ENCODE data around the gene OR10K2.
"Not testable (repeated sequence)": the region's sequence is repeated elsewhere in the genome, so short reads cannot be mapped to it uniquely, and the experiment has no call there.

The OR10K2 gene

GRCh38 chr1:158417586-158417985 lies 8.5 kb downstream of the OR10K2 start:
- Histone ChIP-seq H3K79me2 (ENCODE audit: control insufficient read depth, insufficient read depth, low read length, unreplicated experiment) (no peaks in the 10 kb centered on the region), H2AFZ (ENCODE audit: low read length, unreplicated experiment) (no peak overlapping the region), H3K27ac (ENCODE audit: low read depth, low read length) (no peak overlapping the region), H3K36me3 (ENCODE audit: insufficient read depth, low read length) (no peaks in the 10 kb centered on the region), H3K4me1 (ENCODE audit: control insufficient read depth, insufficient read depth, low read length, unreplicated experiment) (no peaks in the 10 kb centered on the region), H3K27me3 (ENCODE audit: insufficient read depth, low read length) (no peaks in the 10 kb centered on the region), H3K4me3 (ENCODE audit: low read depth, low read length) (no peak overlapping the region)

DNA sequence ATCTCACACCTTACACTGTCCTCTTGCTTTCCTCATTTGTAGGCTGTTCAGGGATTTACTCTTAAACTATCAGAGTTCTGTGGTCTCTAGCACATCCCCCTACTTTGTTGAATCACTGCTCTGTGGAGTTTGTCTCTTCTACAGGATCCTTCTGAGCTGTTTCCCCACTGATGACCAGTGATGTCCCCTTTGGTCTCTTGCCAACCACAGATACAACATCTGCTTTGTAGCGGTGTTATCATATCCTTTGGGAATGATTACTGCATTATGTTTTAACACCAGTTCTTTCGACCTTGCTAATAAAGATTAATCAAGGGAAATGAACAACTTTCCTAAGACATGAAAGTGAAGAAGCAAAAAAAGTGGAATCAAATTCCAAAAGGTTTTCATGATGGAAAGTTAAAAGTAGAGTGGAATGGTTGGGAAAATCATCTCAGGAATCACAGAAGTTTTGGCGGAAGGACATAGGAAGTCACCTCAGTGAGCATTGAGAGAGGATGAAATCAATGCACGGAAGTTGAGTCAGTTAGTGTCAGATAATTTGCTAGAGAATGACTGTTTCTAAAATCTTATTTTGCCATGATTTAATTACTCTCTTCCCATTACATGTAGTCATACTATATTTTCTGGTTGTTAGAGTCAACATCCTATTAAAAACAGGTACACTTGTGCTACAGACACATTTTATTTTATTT lies 11.2 kb downstream of the OR10K2 start:
- Histone ChIP-seq H3K79me2 (ENCODE audit: control insufficient read depth, insufficient read depth, low read length, unreplicated experiment) (no peaks in the 10 kb centered on the region), H3K4me1 (ENCODE audit: control insufficient read depth, insufficient read depth, low read length, unreplicated experiment) (no peaks in the 10 kb centered on the region), H3K4me3 (ENCODE audit: low read depth, low read length) (no peak overlapping the region), H3K36me3 (ENCODE audit: insufficient read depth, low read length) (no peaks in the 10 kb centered on the region), H2AFZ (ENCODE audit: low read length, unreplicated experiment) (no peak overlapping the region), H3K27ac (ENCODE audit: low read depth, low read length) (no peak overlapping the region), H3K27me3 (ENCODE audit: insufficient read depth, low read length) (no peaks in the 10 kb centered on the region)

- H2AFZ ChIP-seq (ENCODE audit: low read length, unreplicated experiment) = no peak overlapping the region
- H3K79me2 ChIP-seq (ENCODE audit: control insufficient read depth, insufficient read depth, low read length, unreplicated experiment) = no peaks in the 10 kb centered on the region
- no peak overlapping the region for H3K27ac ChIP-seq (ENCODE audit: low read depth, low read length)
- H3K27me3 ChIP-seq (ENCODE audit: insufficient read depth, low read length) = no peaks in the 10 kb centered on the region
- no peak overlapping the region for H3K4me3 ChIP-seq (ENCODE audit: low read depth, low read length)
- no peaks in the 10 kb centered on the region for H3K36me3 ChIP-seq (ENCODE audit: insufficient read depth, low read length)
- H3K4me1 ChIP-seq (ENCODE audit: control insufficient read depth, insufficient read depth, low read length, unreplicated experiment) = no peaks in the 10 kb centered on the region
Measured at GRCh38 chr1:158407092-158407491, 18.9 kb downstream of the OR10K2 start.

- H3K4me1 ChIP-seq (ENCODE audit: control insufficient read depth, insufficient read depth, low read length, unreplicated experiment) = no peaks in the 10 kb centered on the region
- no peaks in the 10 kb centered on the region for H3K36me3 ChIP-seq (ENCODE audit: insufficient read depth, low read length)
- H2AFZ ChIP-seq (ENCODE audit: low read length, unreplicated experiment) = no peak overlapping the region
- no peaks in the 10 kb centered on the region for H3K27me3 ChIP-seq (ENCODE audit: insufficient read depth, low read length)
- H3K27ac ChIP-seq (ENCODE audit: low read depth, low read length) = no peak overlapping the region
- no peak overlapping the region for H3K4me3 ChIP-seq (ENCODE audit: low read depth, low read length)
- H3K79me2 ChIP-seq (ENCODE audit: control insufficient read depth, insufficient read depth, low read length, unreplicated experiment) = no peaks in the 10 kb centered on the region
Measured at GRCh38 chr1:158400871-158401270, 25.2 kb downstream of the OR10K2 start.

DNA sequence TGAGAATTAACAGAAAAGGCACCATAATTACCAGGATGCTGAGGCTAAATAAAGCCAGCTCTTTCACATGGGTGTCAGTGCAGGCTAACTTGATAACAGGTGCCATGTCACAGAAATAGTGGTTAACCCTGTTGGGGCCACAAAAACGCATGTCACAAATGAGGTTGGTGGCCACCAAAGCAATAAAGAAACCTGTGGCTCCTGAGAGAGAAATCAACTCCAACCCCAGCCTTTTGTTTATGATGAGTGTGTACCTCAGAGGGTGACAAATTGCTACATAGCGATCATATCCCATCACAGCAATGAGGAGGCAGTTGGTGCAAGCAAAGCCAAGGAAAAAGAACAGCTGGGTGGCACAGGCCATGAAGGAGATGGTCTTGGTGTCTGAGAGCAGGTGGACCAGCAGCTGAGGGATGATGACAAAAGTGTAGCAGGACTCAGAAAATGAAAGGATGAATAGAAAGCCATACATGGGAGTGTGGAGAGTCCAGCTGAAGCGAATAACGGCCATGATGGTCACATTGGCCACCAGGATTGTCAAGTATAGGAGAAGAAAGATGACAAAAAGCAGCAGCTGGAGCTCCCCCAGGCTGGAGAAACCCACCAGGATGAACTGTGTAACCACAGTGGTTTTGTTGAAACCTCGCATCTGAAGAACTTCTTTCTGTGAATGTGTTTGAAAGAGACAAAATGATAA lies 27.1 kb downstream of the OR10K2 start, which contains the start of gene OR10T2:
Gene OR10T2, minus strand, starts transcription at position 649 of the 697 bp plus-strand sequence. Its CDS starts 0 bp downstream, at position 649.
- Histone ChIP-seq H2AFZ (ENCODE audit: low read length, unreplicated experiment) (no peak within 1 kb of the TSS), H3K79me2 (ENCODE audit: control insufficient read depth, insufficient read depth, low read length, unreplicated experiment) (no peaks in the 10 kb centered on the region), H3K27ac (ENCODE audit: low read depth, low read length) (no peak within 1 kb of the TSS), H3K36me3 (ENCODE audit: insufficient read depth, low read length) (no peaks in the 10 kb centered on the region), H3K4me1 (ENCODE audit: control insufficient read depth, insufficient read depth, low read length, unreplicated experiment) (no peaks in the 10 kb centered on the region), H3K27me3 (ENCODE audit: insufficient read depth, low read length) (no peaks in the 10 kb centered on the region), H3K4me3 (ENCODE audit: low read depth, low read length) (no peak within 1 kb of the TSS)

DNA sequence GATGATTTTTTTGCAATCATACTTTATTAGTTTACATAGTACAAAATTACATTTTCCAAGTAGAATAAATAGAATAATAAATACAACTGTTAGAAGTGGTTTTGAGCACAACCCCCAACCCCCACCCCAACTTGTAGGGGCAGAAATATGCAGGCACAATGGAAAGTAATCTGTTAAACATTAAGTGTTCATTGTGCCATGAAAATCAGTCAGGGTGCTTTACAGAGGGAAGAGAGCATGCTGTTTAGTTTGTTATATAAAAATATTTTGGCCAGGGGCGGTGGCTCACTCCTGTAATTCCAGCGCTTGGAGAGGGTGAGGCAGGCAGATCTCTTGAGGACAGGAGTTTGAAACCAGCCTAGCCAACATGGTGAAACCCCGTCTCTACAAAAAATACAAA lies 29.4 kb downstream of the OR10K2 start:
- Histone ChIP-seq H3K4me1 (ENCODE audit: control insufficient read depth, insufficient read depth, low read length, unreplicated experiment) (no peaks in the 10 kb centered on the region), H3K27me3 (ENCODE audit: insufficient read depth, low read length) (no peaks in the 10 kb centered on the region), H3K4me3 (ENCODE audit: low read depth, low read length) (no peak overlapping the region), H2AFZ (ENCODE audit: low read length, unreplicated experiment) (no peak overlapping the region), H3K27ac (ENCODE audit: low read depth, low read length) (no peak overlapping the region), H3K79me2 (ENCODE audit: control insufficient read depth, insufficient read depth, low read length, unreplicated experiment) (no peaks in the 10 kb centered on the region), H3K36me3 (ENCODE audit: insufficient read depth, low read length) (no peaks in the 10 kb centered on the region)

DNA sequence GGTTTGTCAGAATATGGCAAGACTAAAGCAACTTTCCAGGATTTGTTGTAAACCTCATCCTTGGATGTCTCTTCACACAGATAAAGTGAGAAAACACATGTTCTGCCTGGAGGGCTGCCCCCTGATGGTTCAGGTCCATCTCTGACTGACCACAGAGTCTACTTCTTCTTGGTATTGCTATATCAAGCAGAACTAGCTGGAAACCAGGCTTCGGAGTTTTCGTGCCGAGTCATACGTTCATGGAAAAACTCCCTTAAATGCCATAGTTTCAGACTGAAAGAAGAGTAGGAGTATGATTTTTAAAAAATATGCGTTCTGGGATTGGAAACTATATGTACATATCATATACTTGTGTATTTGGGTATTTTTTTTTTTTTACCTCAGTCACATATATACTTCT lies 32.6 kb downstream of the OR10K2 start:
- Histone ChIP-seq H3K36me3 (ENCODE audit: insufficient read depth, low read length) (no peaks in the 10 kb centered on the region), H3K27me3 (ENCODE audit: insufficient read depth, low read length) (no peaks in the 10 kb centered on the region), H3K79me2 (ENCODE audit: control insufficient read depth, insufficient read depth, low read length, unreplicated experiment) (no peaks in the 10 kb centered on the region), H2AFZ (ENCODE audit: low read length, unreplicated experiment) (no peak overlapping the region), H3K4me3 (ENCODE audit: low read depth, low read length) (no peak overlapping the region), H3K4me1 (ENCODE audit: control insufficient read depth, insufficient read depth, low read length, unreplicated experiment) (no peaks in the 10 kb centered on the region), H3K27ac (ENCODE audit: low read depth, low read length) (no peak overlapping the region)

- Histone ChIP-seq H3K27ac (ENCODE audit: low read depth, low read length) (no peak overlapping the region), H3K79me2 (ENCODE audit: control insufficient read depth, insufficient read depth, low read length, unreplicated experiment) (no peaks in the 10 kb centered on the region), H3K27me3 (ENCODE audit: insufficient read depth, low read length) (no peaks in the 10 kb centered on the region), H3K36me3 (ENCODE audit: insufficient read depth, low read length) (no peaks in the 10 kb centered on the region), H3K4me1 (ENCODE audit: control insufficient read depth, insufficient read depth, low read length, unreplicated experiment) (no peaks in the 10 kb centered on the region), H2AFZ (ENCODE audit: low read length, unreplicated experiment) (no peak overlapping the region), H3K4me3 (ENCODE audit: low read depth, low read length) (no peak overlapping the region)
Measured at GRCh38 chr1:158391099-158391498, 34.9 kb downstream of the OR10K2 start.

GRCh38 chr1:158390331-158390730 lies 35.7 kb downstream of the OR10K2 start:
- no peaks in the 10 kb centered on the region for H3K36me3 ChIP-seq (ENCODE audit: insufficient read depth, low read length)
- no peaks in the 10 kb centered on the region for H3K27me3 ChIP-seq (ENCODE audit: insufficient read depth, low read length)
- no peak overlapping the region for H3K4me3 ChIP-seq (ENCODE audit: low read depth, low read length)
- no peak overlapping the region for H3K27ac ChIP-seq (ENCODE audit: low read depth, low read length)
- H3K79me2 ChIP-seq (ENCODE audit: control insufficient read depth, insufficient read depth, low read length, unreplicated experiment) = no peaks in the 10 kb centered on the region
- no peak overlapping the region for H2AFZ ChIP-seq (ENCODE audit: low read length, unreplicated experiment)
- H3K4me1 ChIP-seq (ENCODE audit: control insufficient read depth, insufficient read depth, low read length, unreplicated experiment) = no peaks in the 10 kb centered on the region

DNA sequence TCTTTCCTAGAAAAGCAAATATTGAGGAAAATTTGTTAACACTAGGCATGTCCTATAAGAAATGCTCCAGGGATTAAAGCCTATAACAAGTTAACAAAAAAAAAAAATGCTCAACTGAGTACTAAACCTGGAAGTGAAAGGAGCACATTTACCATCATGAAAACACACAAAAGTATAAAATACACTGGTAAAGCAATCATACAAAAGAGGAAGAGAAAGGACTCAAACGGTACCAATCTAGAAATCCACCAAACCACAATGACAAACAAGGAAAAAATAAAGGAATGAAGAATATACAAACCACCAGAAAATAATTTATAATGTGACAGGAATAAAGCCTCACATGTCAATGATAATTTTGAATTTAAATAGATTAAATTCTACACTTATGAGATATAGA lies 51.2 kb downstream of the OR10K2 start:
- H3K27me3 ChIP-seq (ENCODE audit: insufficient read depth, low read length) = no peaks in the 10 kb centered on the region
- no peak overlapping the region for H3K27ac ChIP-seq (ENCODE audit: low read depth, low read length)
- no peak overlapping the region for H3K4me3 ChIP-seq (ENCODE audit: low read depth, low read length)
- H3K4me1 ChIP-seq (ENCODE audit: control insufficient read depth, insufficient read depth, low read length, unreplicated experiment) = no peaks in the 10 kb centered on the region
- H3K36me3 ChIP-seq (ENCODE audit: insufficient read depth, low read length) = no peaks in the 10 kb centered on the region
- H2AFZ ChIP-seq (ENCODE audit: low read length, unreplicated experiment) = no peak overlapping the region
- no peaks in the 10 kb centered on the region for H3K79me2 ChIP-seq (ENCODE audit: control insufficient read depth, insufficient read depth, low read length, unreplicated experiment)

- H2AFZ ChIP-seq (ENCODE audit: low read length, unreplicated experiment) = not testable (repeated sequence)
Measured at GRCh38 chr1:158374101-158374500, 51.9 kb downstream of the OR10K2 start.

More at GRCh38 chr1:158374101-158374500, 51.9 kb downstream of the OR10K2 start:
- H3K4me3 ChIP-seq (ENCODE audit: low read depth, low read length); H3K4me1 ChIP-seq (ENCODE audit: control insufficient read depth, insufficient read depth, low read length, unreplicated experiment); H3K27ac ChIP-seq (ENCODE audit: low read depth, low read length); H3K36me3 ChIP-seq (ENCODE audit: insufficient read depth, low read length); H3K79me2 ChIP-seq (ENCODE audit: control insufficient read depth, insufficient read depth, low read length, unreplicated experiment); H3K27me3 ChIP-seq (ENCODE audit: insufficient read depth, low read length): not testable (repeated sequence)

Measured in ACC112 (cell line).